Stimulated activated naive CD8-positive, alpha-beta T cell treated with anti-CD3 and anti-CD28 coated beads, Interleukin-15, amount 100 ng/mL, for 72 hours (primary cell): Measurements from ENCODE around the gene OR4K17.
"Not testable (repeated sequence)": the region's sequence is repeated elsewhere in the genome, so short reads cannot be mapped to it uniquely, and the experiment has no call there.

Source experiments
- ATAC-seq: fragments of 150-1000 bp; cut with Tn5 transposase; 2 replicates; pipeline ENCODE4 v1.10.0; 2021; ENCODE audit warnings: mild to moderate bottlenecking, moderate library complexity
- DNase-seq, 2 donors: peaks; one replicate each; pipeline ENCODE4 v3.0.0; 2021 to 2022
- H3K27ac Mint-ChIP-seq, 2 donors: one replicate each; pipeline ENCODE4 v1.8.0; 2022; ENCODE audit warnings: mild to moderate bottlenecking in 2 of 2, mixed read lengths in 2 of 2, moderate library complexity in 2 of 2
- H3K27me3 Mint-ChIP-seq: one replicate; pipeline ENCODE4 v1.8.0; 2022; ENCODE audit warnings: mixed read lengths
- H3K4me1 Mint-ChIP-seq: one replicate; pipeline ENCODE4 v1.8.0; 2022; ENCODE audit warnings: mild to moderate bottlenecking, mixed read lengths
- H3K4me3 Mint-ChIP-seq, 2 donors: one replicate each; pipeline ENCODE4 v1.8.0; 2022; ENCODE audit warnings: mild to moderate bottlenecking in 2 of 2, mixed read lengths in 2 of 2, moderate library complexity in 1 of 2
- H3K9me3 Mint-ChIP-seq, 2 donors: one replicate each; pipeline ENCODE4 v1.8.0; 2022; ENCODE audit warnings: mixed read lengths in 2 of 2

Gene OR4K17

DNA sequence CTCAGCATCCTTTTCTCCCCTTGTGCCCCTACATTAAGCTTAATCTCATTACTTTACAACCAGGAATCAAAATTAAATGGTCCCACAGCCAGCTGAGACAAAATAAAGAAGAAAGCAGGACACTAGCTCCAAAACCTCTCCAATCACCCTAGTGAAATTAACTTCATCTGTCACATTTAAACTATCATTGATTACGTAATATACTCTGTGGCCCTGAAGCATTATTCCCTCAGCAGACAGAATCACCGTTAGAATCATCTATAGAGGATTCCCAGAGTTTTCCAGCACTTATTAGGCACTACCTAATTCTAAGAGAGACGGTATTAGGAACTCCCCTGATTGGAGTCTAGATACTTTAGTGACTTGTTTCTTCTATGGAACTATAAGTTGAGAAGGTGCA lies at the start of gene OR4K17:
Gene OR4K17, plus strand, starts transcription at position 302 of the 400 bp plus-strand sequence. CDS start 6,761 bp downstream, outside the sequence.
- DNase-seq (no peak), ATAC-seq (no peak)
- H3K4me3 Mint-ChIP-seq = no peak within 1 kb of the TSS
- peaks cover 0 to 8% of the 10 kb centered on the region in 2 donors for H3K9me3 Mint-ChIP-seq
- H3K27ac Mint-ChIP-seq = no peak within 1 kb of the TSS
- H3K4me1 Mint-ChIP-seq = no peaks in the 10 kb centered on the region
- no peaks in the 10 kb centered on the region for H3K27me3 Mint-ChIP-seq

DNA sequence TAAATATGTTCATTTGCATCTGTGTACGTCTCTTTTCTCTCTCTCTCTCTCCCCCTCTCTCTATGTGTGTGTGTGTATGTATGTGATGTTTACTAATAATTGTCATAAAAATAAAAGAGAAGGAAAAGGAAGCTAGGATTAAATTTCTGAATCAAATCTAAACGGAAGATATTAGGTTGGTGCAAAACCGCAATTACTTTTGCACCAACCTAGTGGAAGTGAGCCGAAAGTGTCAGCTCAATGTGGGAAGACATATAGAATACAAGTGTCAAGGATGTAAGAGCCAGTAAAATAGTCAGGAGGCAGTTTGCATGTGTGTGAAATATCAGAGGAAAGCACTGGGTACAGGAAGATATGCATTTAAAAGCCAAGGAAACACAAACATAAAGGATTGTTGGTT lies 18.5 kb upstream of the OR4K17 start:
- no peak overlapping the region for H3K4me3 Mint-ChIP-seq
- DNase-seq (no peak), ATAC-seq (no peak)
- no peaks in the 10 kb centered on the region for H3K27me3 Mint-ChIP-seq
- H3K4me1 Mint-ChIP-seq = no peaks in the 10 kb centered on the region
- no peak overlapping the region for H3K27ac Mint-ChIP-seq
- no peaks in the 10 kb centered on the region for H3K9me3 Mint-ChIP-seq

DNA sequence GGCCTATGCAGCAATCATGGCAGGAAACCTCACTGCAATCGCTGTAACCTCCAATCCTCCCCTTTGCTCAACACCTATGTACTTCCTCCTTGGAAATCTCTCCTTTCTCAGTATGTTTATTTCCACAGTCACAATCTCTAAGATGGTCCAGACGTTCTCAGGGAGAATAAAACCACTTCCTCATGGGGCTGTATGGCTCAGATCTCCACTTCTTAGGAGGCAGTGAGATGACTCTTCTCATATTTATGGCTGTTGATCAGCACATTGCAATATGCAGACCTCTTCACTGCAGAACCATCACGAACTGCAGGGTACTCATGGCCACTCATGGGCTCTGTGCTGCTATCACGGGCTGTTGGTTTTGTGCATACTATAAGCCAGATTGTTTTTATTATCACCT lies 17.1 kb upstream of the OR4K17 start:
- no peak for ATAC-seq

DNA sequence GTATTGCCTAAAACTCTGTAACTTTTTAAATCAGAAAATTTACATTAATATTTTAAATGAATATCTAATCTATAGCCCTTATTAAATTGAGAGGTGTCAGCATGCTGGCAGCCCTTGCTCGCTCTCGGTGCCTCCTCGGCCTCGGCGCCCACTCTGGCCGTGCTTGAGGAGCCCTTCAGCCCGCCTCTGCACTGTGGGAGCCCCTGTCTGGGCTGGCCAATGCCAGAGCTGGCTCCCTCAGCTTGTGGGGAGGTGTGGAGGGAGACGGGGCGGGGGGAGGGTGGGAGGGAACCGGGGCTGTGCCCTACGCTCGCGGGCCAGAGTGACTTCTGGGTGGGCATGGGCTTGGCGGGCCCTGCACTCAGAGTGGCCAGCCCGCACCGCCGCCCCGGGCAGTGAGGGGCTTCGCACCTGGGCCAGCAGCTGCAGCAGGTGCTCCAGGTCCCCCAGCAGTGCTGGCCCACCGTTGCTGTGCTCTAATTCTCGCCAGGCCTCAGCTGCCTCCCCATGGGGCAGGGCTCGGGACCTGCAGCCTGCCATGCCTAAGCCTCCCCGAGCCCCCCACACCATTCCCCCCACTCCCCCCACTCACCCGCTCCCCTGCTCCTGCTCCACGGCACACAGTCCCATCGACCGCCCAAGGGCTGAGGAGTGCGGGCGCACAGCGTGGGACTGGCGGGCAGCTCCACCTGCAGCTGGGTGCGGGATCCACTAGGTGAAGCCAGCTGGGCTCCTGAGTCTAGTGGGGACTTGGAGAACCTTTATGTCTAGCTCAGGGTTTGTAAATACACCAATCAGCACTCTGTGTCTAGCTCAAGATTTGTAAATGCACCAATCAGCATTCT lies 11.4 kb upstream of the OR4K17 start:
- H3K27me3 Mint-ChIP-seq, H3K9me3 Mint-ChIP-seq, ATAC-seq: not testable (repeated sequence)

More for the DNA sequence above, 17.1 kb upstream of the OR4K17 start:
- Mint-ChIP-seq H3K4me3 (no peak overlapping the region), H3K27ac (no peak overlapping the region), H3K9me3 (no peaks in the 10 kb centered on the region), H3K27me3 (no peaks in the 10 kb centered on the region), H3K4me1 (no peaks in the 10 kb centered on the region)
- no peak for DNase-seq

GRCh38 chr14:20112321-20112720 lies 1.8 kb downstream of the OR4K17 start:
- Mint-ChIP-seq H3K27ac (no peak overlapping the region), H3K27me3 (no peaks in the 10 kb centered on the region), H3K4me1 (no peaks in the 10 kb centered on the region), H3K4me3 (no peak overlapping the region), H3K9me3 (peaks cover under 1 to 3% of the 10 kb centered on the region in 2 donors)
- ATAC-seq (no peak), DNase-seq (no peak)

More for the DNA sequence above, 11.4 kb upstream of the OR4K17 start:
- not testable (repeated sequence) for H3K4me3 Mint-ChIP-seq, H3K27ac Mint-ChIP-seq, DNase-seq, H3K4me1 Mint-ChIP-seq

DNA sequence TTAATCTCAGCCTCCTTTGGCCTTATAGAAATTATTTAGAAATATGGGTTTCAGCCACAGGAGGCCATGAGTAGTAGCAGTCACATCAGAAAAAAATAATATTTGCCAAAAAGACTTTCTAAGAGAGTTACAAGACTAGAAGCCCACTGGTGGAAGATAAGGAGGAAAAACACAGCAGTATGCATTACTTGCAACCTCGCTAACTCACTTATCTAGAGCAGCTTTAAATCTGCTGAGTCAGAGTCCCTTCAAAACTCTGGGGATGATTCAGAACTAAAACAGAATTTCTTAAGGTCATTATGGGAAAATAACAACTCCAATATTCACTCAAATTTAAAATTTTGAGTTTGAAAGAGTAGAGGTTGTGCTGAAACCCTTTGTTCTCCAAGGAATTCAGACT lies 6.2 kb downstream of the OR4K17 start:
- Mint-ChIP-seq H3K27me3 (peaks cover 11% of the 10 kb centered on the region), H3K4me1 (no peaks in the 10 kb centered on the region), H3K27ac (no peak overlapping the region), H3K9me3 (peaks cover 24 to 27% of the 10 kb centered on the region in 2 donors), H3K4me3 (no peak overlapping the region)
- ATAC-seq = no peak
- DNase-seq = no peak

DNA sequence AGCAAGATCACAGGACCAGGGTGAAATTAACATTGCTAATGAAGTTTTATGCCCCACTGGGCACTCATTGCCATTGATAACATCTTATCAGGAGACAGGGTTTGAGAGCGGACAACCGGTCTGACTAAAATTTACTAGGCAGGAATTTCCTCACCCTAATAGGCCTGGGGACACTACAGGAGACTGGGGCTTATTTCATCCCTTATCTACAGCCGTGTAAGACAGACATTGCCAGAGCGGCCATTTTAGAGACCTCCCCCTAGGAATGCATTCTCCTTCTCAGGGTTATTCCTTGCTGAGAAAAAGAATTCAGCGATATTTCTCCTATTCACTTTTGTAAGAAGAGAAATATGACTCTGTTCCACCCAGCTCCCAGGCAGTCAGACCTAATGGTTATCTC lies 8.3 kb downstream of the OR4K17 start:
- no peak for ATAC-seq
- H3K4me3 Mint-ChIP-seq = no peak overlapping the region
- peaks cover 11% of the 10 kb centered on the region for H3K27me3 Mint-ChIP-seq
- no peaks in the 10 kb centered on the region for H3K4me1 Mint-ChIP-seq
- no peak for DNase-seq
- no peak overlapping the region for H3K27ac Mint-ChIP-seq
- H3K9me3 Mint-ChIP-seq = peaks cover 24 to 27% of the 10 kb centered on the region in 2 donors

GRCh38 chr14:20138520-20138919 lies 28.0 kb downstream of the OR4K17 start, which contains the start of gene OR4N5:
OR4N5 (plus strand) TSS chr14:20138820; CDS start chr14:20143736, 4,916 bp downstream.
- DNase-seq (no peak), ATAC-seq (no peak)
- no peak within 1 kb of the TSS for H3K27ac Mint-ChIP-seq
- no peak within 1 kb of the TSS for H3K4me3 Mint-ChIP-seq
- H3K9me3 Mint-ChIP-seq = peaks cover 0 to 4% of the 10 kb centered on the region in 2 donors
- H3K4me1 Mint-ChIP-seq = no peaks in the 10 kb centered on the region
- peaks cover 19% of the 10 kb centered on the region for H3K27me3 Mint-ChIP-seq

- Mint-ChIP-seq H3K4me3 (no peak overlapping the region), H3K9me3 (no peaks in the 10 kb centered on the region), H3K27me3 (peaks cover 9% of the 10 kb centered on the region), H3K27ac (no peak overlapping the region), H3K4me1 (no peaks in the 10 kb centered on the region)
- ATAC-seq (no peak), DNase-seq (no peak)
Observed at GRCh38 chr14:20143911-20144310, 33.4 kb downstream of the OR4K17 start.

DNA sequence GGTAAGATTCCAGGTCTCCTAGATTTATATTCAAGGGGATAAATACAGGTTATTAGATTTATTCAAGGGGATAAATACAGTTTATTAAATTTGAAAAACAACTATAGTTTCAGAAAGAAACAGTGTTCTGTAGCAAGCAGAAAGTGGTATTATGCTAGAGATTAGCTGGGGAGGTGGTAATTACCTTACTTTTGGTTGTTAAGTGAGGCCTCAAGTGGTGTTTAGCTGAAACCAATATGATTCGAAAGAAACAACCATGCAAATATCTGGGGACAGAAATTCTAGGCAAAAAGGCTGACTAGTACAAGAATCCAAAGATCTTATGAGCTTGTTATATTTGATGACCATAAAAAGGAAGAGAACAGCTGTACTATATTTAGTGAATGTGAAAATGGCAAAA lies 34.3 kb downstream of the OR4K17 start:
- H3K4me3 Mint-ChIP-seq = no peak overlapping the region
- H3K27me3 Mint-ChIP-seq = peaks cover 17% of the 10 kb centered on the region
- H3K27ac Mint-ChIP-seq = no peak overlapping the region
- ATAC-seq = no peak
- no peak for DNase-seq
- no peaks in the 10 kb centered on the region for H3K4me1 Mint-ChIP-seq
- no peaks in the 10 kb centered on the region for H3K9me3 Mint-ChIP-seq

DNA sequence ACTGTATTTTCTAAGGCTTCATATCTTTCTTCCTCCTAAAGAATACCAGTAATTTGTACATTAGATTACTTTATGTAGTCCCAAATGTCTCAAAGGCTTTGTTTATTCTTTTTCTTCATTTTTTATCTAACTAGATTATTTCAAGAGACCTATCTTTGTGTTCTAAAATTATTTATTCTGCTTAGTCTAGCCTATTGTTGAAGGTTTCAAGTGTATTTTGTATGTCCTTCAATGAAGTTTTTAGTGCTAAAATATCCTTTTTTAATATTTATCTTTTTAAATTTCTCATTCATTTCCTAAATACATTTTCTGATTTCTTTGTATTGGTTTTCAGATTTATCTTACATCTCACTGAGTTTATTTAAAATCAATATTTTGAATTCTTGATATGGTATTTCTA lies 53.9 kb downstream of the OR4K17 start:
- H3K27ac Mint-ChIP-seq = no peak overlapping the region
- no peak for ATAC-seq
- H3K9me3 Mint-ChIP-seq = peaks cover 17 to 35% of the 10 kb centered on the region in 2 donors
- H3K27me3 Mint-ChIP-seq = peaks cover 9% of the 10 kb centered on the region
- H3K4me1 Mint-ChIP-seq = no peaks in the 10 kb centered on the region
- H3K4me3 Mint-ChIP-seq = no peak overlapping the region
- no peak for DNase-seq

GRCh38 chr14:20167091-20167490 lies 56.6 kb downstream of the OR4K17 start:
- Mint-ChIP-seq H3K9me3 (peaks cover 17 to 35% of the 10 kb centered on the region in 2 donors), H3K4me1 (no peaks in the 10 kb centered on the region), H3K27me3 (peaks cover 9% of the 10 kb centered on the region), H3K27ac (no peak overlapping the region), H3K4me3 (no peak overlapping the region)
- DNase-seq = no peak
- ATAC-seq = no peak

DNA sequence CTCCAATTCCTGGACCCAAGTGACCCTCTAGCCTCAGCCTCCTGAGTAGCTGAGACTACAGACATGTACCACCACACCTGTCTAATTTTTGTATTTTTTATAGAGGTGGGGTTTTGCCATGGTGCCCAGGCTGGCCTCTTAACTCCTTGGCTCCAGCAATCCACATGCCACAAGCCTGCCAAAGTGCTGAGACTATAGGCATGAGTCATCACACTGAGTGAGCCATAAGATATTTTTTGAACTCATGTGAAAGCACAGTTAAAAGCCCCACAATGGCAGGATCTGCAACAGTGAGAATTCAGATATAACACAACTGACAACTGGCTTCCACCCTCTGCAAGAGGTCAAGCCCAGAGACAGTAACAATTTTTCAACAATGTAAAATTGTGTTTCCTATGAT lies 59.3 kb downstream of the OR4K17 start:
- not testable (repeated sequence) for H3K27me3 Mint-ChIP-seq, H3K4me3 Mint-ChIP-seq, H3K27ac Mint-ChIP-seq, DNase-seq, ATAC-seq, H3K4me1 Mint-ChIP-seq
- H3K9me3 Mint-ChIP-seq = peaks cover 10 to 16% of the 10 kb centered on the region in 2 donors
